ENCODE results near the gene GPR3. TPM values are rescaled to one million over a fixed set of nuclear protein-coding genes. Genes with fewer than 3 reads are reported as not detected.

The GPR3 gene, protein sequence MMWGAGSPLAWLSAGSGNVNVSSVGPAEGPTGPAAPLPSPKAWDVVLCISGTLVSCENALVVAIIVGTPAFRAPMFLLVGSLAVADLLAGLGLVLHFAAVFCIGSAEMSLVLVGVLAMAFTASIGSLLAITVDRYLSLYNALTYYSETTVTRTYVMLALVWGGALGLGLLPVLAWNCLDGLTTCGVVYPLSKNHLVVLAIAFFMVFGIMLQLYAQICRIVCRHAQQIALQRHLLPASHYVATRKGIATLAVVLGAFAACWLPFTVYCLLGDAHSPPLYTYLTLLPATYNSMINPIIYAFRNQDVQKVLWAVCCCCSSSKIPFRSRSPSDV
- under 1 TPM; 0.44 to 0.49 TPM for total RNA-seq

DNA sequence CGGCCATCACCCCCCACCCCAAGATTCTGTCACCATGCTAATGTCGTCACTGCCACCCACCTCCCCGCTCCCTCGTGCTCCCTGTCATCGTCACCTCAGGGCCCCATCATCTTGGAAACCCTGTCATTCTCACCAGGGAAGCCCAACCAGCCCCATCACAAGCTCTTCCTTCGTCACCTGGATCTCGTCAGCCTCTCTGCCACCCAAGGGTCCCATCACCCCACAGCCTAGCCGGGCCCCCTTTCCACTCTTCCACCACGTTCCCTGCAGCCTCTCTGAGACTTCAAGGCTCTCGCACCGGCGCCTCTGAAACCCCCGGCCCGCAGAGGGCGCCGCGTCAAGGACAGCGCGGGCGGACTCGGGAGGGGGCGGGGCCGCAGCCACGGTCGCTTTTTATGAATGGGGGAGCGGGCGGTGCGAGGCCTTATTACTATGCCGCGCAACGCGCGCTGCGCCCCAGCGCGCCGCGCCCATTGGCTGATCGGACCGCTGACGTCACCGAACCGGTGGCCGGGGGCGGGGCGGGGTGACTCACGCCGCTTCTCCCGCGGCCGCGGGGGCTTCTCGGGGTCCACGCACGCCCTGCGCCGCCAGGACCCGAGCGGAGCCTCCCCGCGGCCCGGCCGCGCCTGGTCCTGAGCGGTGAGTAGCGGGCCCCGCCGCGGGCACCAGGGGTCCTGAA, at the start of gene GPR3:
GPR3 (plus strand) TSS at position 527 of the 682 bp plus-strand sequence. CDS start 1,177 bp downstream, outside the sequence.
- peak; percentile 94 for ATAC-seq
- CTCF ChIA-PET: interaction anchor here (0.6 to 11.7 kb wide), 16 partner anchors 21 to 299 kb away, joined by 3 to 260 read pairs (median 4); partner anchors contain the start of genes AHDC1, MAP3K6, SYTL1 and TMEM222
- no peaks in the 10 kb centered on the region for H3K9me3 Mint-ChIP-seq (ENCODE audit: low read depth)

DNA sequence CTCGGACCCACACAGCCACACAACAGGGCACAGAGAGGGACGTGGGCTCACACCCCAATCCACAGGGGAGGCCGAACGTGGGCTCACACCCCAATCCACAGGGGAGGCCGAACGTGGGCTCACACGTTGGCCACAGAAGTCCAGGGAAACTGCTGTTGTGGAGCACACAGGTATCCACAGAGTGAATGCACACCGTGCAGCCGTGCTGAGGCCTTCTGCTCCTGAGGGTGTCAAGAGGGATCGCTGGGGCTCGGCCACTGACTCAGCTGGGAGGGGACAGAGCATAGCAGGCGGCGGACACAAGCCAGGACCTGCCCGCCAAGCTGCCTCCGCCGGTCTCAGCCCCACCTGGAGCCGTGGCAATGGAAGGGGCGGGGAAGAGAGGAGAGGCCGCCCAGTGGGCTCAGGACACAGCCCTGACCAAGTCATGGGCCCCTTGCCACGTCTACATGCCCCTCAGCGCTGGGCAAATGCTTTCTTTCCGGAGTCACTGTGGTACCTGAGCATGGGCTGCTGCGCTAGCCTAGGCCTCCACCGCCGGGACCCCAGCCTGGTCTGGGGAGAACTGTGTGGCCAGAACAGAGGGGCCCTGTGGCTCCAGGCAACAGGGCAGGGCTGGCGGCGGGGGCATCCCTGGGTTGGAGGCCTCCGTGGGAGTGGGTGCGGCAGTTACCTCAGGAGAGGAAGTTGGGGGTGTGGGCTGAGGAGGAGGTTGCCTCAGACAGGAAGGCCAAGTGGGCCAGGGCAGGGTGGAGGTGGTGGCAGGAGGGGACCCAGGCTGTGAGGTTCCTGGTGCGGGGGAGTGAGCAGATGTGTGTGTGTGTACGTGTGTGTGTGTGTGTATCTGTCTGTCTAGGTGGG, 49.4 kb upstream of the GPR3 start:
- CTCF ChIA-PET: interaction anchor here (0.8 to 7.2 kb wide), 11 partner anchors 10 to 52 kb away, joined by 3 to 136 read pairs (median 10); partner anchors contain the start of genes GPR3 and MAP3K6
- Mint-ChIP-seq H3K27me3 (no peaks in the 10 kb centered on the region), H3K4me1 (peaks cover 34% of the 10 kb centered on the region), H3K27ac (peak overlapping the region; percentile 84), H3K36me3 (peaks cover 10% of the 10 kb centered on the region), H3K4me3 (peak overlapping the region; percentile 86), H3K9me3 (ENCODE audit: low read depth) (no peaks in the 10 kb centered on the region)
- DNase-seq (peak; percentile 88), ATAC-seq (peak; percentile 69)

More for the DNA sequence above, at the start of gene GPR3:
- Mint-ChIP-seq H3K27me3 (peaks cover 21% of the 10 kb centered on the region), H3K27ac (peak within 1 kb of the TSS; percentile 76), H3K4me3 (peak within 1 kb of the TSS; percentile 74), H3K36me3 (no peaks in the 10 kb centered on the region), H3K4me1 (peaks cover 8% of the 10 kb centered on the region)
- DNase-seq: peak; percentile 95

DNA sequence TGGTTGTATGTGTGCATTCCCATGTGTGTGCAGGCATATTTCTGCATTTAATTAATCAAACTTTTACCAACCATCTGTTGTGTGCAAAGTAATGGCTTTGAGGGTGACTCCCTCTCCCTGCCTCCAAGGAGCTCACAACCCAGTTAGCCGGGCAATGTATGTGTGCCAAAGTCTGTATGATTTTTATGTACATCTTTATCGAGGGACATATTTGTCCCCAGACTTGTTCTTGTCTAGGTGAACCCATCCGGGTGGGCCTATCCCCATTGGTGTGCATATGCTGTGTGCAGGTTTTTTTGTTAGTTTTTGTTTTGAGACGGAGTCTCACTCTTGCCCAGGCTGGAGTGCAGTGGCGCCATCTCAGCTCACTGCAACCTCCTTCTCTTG, 48.8 kb upstream of the GPR3 start:
- peak overlapping the region; percentile 84 for H3K27ac Mint-ChIP-seq
- DNase-seq (no peak), ATAC-seq (no peak)
- peaks cover 10% of the 10 kb centered on the region for H3K36me3 Mint-ChIP-seq
- H3K27me3 Mint-ChIP-seq: no peaks in the 10 kb centered on the region
- CTCF ChIA-PET: interaction anchor here (1.0 to 7.2 kb wide), 8 partner anchors 11 to 48 kb away, joined by 3 to 136 read pairs (median 4); partner anchors contain the start of gene GPR3
- no peaks in the 10 kb centered on the region for H3K9me3 Mint-ChIP-seq (ENCODE audit: low read depth)
- peaks cover 34% of the 10 kb centered on the region for H3K4me1 Mint-ChIP-seq
- peak overlapping the region; percentile 86 for H3K4me3 Mint-ChIP-seq

DNA sequence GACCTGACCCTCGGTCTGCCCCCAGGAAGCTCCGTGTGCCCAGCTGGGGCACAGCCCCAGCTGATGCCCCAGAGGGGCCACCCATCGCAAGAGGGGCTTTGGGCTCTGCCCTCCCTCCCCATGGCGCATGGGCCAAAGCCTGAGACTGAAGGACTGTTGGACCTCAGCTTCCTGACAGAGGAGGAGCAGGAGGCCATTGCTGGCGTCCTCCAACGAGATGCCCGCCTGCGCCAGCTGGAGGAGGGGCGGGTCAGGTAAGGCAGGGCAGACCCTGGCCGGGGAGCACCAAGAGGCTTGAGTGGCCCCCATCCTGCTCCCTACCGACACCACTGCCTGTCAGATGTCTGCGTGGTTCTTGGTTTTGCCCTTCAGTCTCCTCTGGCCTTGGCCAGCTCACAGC, 47.1 kb upstream of the GPR3 start:
- Mint-ChIP-seq H3K9me3 (ENCODE audit: low read depth) (no peaks in the 10 kb centered on the region), H3K36me3 (peaks cover 10% of the 10 kb centered on the region), H3K27me3 (no peaks in the 10 kb centered on the region), H3K4me3 (no peak overlapping the region), H3K27ac (no peak overlapping the region), H3K4me1 (peaks cover 37% of the 10 kb centered on the region)
- DNase-seq: no peak
- CTCF ChIA-PET: interaction anchor here (1.6 to 7.2 kb wide), 5 partner anchors 12 to 41 kb away, joined by 4 to 136 read pairs (median 12); partner anchors contain the start of gene MAP3K6
- ATAC-seq: no peak

DNA sequence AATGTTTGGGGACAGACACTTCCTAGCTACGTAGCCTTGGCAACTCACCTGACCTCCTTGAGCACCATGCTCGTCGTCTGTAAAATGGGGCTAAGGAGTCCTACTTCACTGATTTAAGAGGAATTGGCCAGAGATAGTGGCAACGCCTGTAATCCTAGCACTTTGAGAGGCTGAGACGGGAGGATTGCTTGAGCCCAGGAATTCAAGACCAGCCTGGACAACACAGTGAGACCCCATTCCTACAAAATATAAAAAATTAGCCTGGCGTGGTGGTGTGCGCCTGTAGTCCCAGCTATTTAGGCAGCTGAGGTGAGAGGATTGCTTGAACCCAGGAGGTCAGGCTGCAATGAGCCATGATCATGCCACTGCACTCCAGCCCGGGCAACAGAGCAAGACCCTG, 46.1 kb upstream of the GPR3 start:
- CTCF ChIA-PET: interaction anchor here (1.1 to 7.2 kb wide), 5 partner anchors 10 to 47 kb away, joined by 3 to 136 read pairs (median 12); partner anchors contain the start of gene MAP3K6
- Mint-ChIP-seq H3K27ac (no peak overlapping the region), H3K4me3 (no peak overlapping the region), H3K36me3 (peaks cover 10% of the 10 kb centered on the region), H3K4me1 (peaks cover 30% of the 10 kb centered on the region), H3K27me3 (no peaks in the 10 kb centered on the region), H3K9me3 (ENCODE audit: low read depth) (no peaks in the 10 kb centered on the region)
- no peak for ATAC-seq
- DNase-seq: no peak

DNA sequence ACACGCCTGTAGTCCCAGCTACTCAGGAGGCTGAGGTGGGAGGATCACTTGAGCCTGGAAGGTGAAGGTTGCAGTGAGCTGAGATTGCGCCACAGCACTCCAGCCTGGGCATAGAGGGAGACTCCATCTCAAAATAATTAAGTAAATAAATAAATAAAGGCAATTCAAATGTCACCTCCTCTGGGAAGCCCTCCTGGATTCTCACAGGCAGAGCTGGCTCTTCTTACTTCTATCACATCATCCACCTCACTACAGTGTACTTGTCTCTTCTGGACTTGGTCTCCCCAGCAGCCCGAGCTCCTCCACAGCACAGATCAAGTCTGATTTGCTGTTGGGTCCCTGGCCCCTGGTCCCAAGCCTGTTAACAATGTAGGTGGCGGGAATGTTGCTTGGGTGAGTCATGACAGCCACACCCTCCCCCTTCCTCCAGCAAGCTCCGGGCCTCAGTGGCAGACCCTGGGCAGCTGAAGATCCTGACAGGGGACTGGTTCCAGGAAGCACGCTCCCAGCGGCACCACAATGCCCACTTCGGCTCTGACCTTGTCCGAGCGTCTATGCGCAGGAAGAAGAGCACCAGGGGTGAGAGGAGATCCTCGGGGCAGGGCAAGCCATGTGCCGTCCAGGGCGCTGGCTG, 45.3 kb upstream of the GPR3 start:
- CTCF ChIA-PET: interaction anchor here (1.1 to 7.2 kb wide), 5 partner anchors 10 to 47 kb away, joined by 3 to 136 read pairs (median 12); partner anchors contain the start of gene MAP3K6
- no peaks in the 10 kb centered on the region for H3K9me3 Mint-ChIP-seq (ENCODE audit: low read depth)

DNA sequence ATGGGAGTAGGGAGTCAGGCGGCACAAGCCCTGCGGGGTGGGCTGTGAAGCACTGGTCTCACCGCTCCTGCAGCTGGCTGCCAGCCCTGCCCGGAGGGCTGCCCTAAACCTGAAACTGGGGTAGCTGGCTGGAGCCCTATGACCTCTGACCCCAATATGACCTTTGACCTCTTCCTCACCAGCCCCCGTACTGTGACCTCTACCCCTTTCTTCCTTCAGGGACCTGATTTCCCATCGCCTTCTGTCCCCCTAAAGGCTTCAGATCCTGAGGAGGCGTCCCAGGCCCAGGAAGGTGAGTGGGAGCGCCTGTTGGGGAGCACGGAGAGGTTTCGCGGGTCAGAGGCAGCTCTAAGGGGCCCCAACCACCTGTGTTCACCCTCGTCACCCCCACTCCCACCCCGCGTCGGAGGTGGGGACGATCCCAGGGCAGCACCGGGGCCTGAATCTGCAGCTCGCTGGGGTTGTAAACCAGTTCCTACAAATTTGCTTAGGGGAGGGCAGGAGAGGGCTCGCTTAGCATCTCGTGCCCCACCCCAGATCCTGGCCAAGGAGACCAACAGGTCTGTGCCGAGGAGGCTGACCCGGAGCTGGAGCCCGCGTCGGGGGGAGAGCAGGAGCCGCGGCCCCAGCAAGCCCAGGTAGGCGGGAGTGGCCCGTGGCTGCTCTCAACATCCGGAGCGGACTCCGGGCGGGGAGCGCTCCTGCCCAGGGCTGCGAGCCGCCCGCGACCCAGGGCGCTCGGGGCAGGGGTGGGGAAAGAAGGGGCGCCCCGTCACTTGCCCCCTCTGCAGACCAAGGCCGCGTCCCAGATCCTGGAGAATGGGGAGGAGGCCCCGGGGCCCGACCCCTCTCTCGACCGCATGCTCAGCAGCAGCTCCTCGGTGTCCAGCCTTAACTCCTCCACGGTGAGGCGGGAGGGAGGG, 43.3 kb upstream of the GPR3 start:
- peaks cover 7% of the 10 kb centered on the region for H3K36me3 Mint-ChIP-seq
- H3K27ac Mint-ChIP-seq: no peak overlapping the region
- peak overlapping the region; percentile 46 for H3K4me3 Mint-ChIP-seq
- peaks cover 9% of the 10 kb centered on the region for H3K4me1 Mint-ChIP-seq
- no peaks in the 10 kb centered on the region for H3K27me3 Mint-ChIP-seq
- ATAC-seq: peak; percentile 73
- no peak for DNase-seq
- H3K9me3 Mint-ChIP-seq (ENCODE audit: low read depth): no peaks in the 10 kb centered on the region
- CTCF ChIA-PET: interaction anchor here (0.7 to 2.3 kb wide), 4 partner anchors 8 to 638 kb away, joined by 3 to 11 read pairs (median 7); no protein-coding TSS in a partner anchor

More for the DNA sequence above, 45.3 kb upstream of the GPR3 start:
- H3K36me3 Mint-ChIP-seq: peaks cover 10% of the 10 kb centered on the region
- no peak overlapping the region for H3K4me3 Mint-ChIP-seq
- H3K27me3 Mint-ChIP-seq: no peaks in the 10 kb centered on the region
- no peak overlapping the region for H3K27ac Mint-ChIP-seq
- DNase-seq: no peak
- peaks cover 25% of the 10 kb centered on the region for H3K4me1 Mint-ChIP-seq
- ATAC-seq: no peak

DNA sequence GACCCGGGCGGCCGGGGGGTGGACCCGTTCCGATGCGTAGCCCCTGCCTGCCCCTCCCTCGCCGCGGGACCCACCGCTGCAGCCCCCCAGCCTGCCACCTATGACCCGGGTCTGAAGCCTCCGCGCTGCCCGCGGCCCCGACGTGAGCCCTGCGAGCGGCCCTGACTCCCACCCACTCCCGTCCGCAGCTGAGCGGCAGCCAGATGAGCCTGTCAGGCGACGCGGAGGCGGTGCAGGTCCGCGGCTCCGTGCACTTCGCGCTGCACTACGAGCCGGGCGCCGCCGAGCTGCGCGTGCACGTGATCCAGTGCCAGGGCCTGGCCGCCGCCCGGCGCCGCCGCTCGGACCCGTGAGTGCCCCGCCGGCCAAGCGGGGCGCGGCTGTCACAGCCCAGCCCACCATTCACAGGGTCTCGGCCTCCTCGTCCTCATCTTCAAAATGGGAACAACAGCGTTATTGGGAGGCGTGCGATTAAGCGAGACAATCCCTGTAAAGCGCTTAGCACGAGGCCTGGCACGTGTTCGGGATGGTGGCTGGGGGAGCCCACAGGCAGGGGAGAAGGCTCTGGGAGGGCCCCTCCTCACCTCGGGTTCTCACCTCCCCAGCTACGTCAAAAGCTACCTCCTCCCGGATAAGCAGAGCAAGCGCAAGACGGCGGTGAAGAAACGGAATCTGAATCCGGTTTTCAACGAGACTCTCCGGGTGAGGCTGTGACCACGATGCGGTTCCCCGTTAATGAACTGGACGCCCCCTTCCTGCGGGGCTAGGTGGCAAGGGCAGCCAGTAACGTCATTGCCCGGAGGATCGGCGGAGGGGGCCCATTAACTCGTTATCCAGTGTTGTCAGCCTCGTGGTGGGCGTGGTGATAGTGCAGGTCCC, 42.4 kb upstream of the GPR3 start:
- DNase-seq: no peak
- Mint-ChIP-seq H3K4me1 (peaks cover 5% of the 10 kb centered on the region), H3K27me3 (no peaks in the 10 kb centered on the region), H3K9me3 (ENCODE audit: low read depth) (no peaks in the 10 kb centered on the region), H3K36me3 (peaks cover 5% of the 10 kb centered on the region), H3K4me3 (no peak overlapping the region), H3K27ac (no peak overlapping the region)
- CTCF ChIA-PET: interaction anchor here (1.4 to 2.3 kb wide), 3 partner anchors 7 to 18 kb away, joined by 4 to 11 read pairs (median 10); partner anchors contain the start of gene SYTL1
- ATAC-seq: no peak

DNA sequence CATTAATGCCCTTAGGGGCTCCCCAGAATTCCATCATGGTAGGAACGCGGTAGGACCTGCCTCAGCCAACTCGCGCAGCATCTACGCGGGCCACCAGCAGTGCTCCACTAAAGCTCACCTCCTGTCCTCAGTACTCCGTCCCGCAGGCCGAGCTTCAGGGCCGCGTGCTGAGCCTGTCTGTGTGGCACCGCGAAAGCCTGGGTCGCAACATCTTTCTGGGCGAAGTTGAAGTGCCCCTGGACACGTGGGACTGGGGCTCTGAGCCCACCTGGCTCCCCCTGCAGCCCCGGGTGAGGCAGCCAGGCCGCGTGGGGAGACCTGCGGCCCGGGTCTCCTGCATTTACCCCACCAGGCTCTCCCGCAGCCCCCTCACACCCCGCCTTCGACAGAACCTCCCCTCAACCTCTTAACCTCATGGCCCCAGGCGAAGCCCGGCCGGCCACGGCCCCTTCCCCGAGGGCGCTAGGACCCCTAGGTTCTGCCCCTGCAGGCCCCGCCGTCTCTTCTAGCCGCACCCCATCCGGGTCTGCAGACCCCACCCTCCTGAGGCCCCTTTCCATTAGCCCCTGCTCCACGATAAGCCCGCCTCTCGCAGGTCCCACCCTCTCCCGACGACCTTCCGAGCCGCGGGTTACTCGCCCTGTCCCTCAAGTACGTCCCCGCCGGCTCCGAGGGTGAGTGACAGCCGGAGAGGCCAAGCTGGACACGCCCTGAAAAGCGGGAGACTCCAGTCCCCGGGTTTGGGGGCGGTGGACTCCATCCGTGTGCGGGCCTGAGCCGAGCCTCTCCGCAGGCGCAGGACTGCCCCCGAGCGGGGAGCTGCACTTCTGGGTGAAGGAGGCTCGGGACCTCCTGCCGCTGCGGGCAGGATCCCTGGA, 41.5 kb upstream of the GPR3 start:
- CTCF ChIA-PET: interaction anchor here (1.1 to 1.4 kb wide), 2 partner anchors 10 to 18 kb away, joined by 3 to 4 read pairs; partner anchors contain the start of gene SYTL1
- Mint-ChIP-seq H3K27ac (no peak overlapping the region), H3K4me3 (no peak overlapping the region), H3K27me3 (no peaks in the 10 kb centered on the region), H3K36me3 (peaks cover 5% of the 10 kb centered on the region), H3K4me1 (peaks cover 13% of the 10 kb centered on the region), H3K9me3 (ENCODE audit: low read depth) (no peaks in the 10 kb centered on the region)
- no peak for ATAC-seq
- DNase-seq: no peak

DNA sequence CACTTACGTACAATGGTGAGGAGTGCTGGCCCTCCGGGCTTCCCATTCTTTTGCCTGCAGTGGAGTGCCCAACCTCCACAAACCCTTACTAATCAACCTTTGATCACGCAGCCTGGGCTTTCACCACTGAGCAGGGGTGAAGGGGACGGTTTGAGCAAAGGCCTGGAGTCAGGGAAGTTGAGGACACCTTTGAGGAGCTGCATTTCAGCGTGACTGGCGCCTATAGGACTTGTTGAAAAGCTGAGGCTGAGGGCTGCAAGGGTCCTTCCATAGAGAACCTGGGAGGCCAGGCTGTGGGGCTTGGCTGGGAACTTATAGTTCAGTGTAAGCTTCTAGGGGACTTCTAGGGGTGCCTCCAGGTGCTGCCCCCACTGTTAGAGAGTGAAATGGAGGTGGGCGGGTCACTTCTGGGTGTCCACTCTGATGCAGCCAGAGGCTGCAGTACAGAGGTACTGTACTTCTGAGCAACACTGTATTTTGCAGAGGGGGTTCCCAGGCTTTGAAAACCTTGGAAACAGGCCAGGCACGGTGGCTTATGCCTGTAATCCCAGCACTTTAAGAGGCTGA, 40.8 kb upstream of the GPR3 start:
- Mint-ChIP-seq H3K9me3 (ENCODE audit: low read depth) (no peaks in the 10 kb centered on the region), H3K4me1 (peaks cover 20% of the 10 kb centered on the region), H3K4me3 (no peak overlapping the region), H3K27me3 (no peaks in the 10 kb centered on the region), H3K36me3 (peaks cover 2% of the 10 kb centered on the region), H3K27ac (no peak overlapping the region)
- ATAC-seq: no peak
- DNase-seq: no peak
- CTCF ChIA-PET: interaction anchor here (1.1 to 1.5 kb wide), 4 partner anchors 10 to 44 kb away, joined by 3 to 4 read pairs (median 4); partner anchors contain the start of genes MAP3K6 and SYTL1
